HG03280 (cell line): ENCODE measurements around the gene CTSH.

Experiments
- ATAC-seq: cut with Tn5 transposase; IDR thresholded peaks from one replicate; pipeline ENCODE4 v1.9.1; 2021; ENCODE audit warnings: mild to moderate bottlenecking, moderate library complexity; ENCODE audit not compliant: unreplicated experiment

Gene CTSH, protein sequence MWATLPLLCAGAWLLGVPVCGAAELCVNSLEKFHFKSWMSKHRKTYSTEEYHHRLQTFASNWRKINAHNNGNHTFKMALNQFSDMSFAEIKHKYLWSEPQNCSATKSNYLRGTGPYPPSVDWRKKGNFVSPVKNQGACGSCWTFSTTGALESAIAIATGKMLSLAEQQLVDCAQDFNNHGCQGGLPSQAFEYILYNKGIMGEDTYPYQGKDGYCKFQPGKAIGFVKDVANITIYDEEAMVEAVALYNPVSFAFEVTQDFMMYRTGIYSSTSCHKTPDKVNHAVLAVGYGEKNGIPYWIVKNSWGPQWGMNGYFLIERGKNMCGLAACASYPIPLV

DNA sequence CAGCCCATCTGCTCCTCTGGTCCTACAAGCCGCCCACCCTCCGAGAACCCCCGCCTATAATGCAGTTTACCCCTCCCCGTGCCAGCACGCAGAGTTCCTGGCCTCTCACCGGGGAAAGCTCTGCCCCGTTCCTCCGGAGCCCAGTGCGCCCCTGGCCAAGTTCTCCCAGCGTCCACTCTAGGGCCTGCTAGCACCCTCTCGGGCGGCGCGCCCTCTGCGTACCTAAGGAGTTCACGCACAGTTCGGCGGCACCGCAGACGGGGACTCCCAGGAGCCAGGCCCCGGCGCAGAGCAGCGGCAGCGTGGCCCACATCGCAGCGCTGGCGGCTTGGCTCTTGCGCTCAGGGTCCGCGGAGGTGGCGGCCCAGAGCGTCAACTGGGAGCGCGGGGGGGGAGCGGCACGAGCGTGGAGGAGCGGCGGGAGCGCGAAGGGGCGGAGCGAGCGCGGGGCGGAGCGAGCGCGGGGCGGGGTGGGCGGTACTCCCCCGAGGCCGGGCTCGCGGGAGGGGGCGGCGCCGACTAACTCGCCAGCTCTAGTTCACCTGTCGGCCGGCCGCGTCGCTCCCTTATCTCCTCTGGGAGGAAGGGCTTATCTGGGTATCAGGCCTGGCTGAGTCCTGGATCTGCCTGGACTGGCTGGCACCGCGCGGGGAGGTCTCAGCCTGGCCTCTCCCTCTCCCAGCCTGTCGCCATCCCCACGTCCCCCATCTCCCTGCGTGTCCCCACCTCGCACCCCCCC lies at the start of gene CTSH:
Gene CTSH (minus strand): TSS at position 378 of the 739 bp plus-strand sequence. CDS start 65 bp downstream, at position 313.
- ATAC-seq: peak; percentile 74

DNA sequence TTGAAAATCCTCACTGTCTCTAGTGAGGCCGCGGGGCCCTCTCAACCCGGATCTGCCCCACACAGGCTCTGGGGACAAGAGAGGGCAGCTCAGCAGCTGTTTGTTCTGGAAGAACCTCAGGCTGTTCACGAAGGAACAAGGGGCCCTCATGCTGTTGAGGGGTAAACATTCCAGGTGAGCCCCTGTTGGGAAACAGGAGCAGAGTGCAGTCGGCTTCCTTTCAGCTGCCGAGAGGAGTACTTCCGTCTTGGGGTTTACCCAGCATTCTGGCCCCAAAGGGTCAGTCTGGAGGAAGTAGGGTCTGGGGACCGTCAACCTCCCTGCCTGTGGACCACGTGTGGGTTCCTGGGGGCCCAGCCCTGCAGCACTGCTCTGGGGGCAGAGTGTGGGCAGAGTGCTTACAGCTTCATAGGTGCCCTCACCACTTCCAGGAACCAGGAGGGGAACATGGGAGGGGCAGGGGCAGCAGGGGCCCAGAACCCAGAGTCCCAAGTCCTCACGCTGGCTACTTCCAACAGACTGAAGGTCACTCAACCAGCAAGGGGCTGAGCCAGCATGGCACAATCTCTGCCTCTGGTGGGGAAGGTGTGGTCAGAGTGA lies 49.2 kb upstream of the CTSH start:
- no peak for ATAC-seq

DNA sequence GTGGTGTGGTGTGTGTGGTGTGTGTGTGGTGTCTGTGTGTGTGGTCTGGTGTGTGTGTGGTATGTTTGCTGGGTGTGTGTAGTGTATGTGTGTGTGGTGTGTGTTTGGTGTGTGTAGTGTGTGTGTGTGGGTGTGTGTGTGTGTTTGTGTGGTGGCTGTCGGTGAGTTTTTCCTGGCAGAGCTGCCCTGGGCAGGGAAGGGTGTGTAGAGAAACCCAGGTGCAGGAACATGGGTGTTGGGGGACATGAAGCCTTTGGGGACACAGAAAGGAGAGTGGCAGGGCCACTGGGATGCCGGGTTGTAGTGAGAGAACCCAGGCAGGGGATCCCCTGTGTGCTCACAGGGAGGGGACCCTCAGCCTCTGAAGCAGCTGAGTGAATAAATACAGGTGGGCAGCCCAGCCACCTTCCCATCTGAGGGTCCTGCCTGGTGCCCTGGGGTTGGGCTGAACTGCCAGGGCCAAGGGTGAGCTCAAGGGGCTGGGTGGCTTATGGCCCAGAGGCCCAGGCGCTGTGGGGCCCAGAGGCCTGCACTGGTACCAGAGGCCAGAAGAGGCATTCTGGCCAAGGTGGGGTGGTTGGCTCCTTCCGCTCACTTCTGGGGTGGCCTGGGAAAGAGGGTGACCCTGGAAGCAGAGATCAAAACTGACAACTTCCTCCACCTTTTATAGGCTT lies 48.5 kb upstream of the CTSH start:
- ATAC-seq: no peak

DNA sequence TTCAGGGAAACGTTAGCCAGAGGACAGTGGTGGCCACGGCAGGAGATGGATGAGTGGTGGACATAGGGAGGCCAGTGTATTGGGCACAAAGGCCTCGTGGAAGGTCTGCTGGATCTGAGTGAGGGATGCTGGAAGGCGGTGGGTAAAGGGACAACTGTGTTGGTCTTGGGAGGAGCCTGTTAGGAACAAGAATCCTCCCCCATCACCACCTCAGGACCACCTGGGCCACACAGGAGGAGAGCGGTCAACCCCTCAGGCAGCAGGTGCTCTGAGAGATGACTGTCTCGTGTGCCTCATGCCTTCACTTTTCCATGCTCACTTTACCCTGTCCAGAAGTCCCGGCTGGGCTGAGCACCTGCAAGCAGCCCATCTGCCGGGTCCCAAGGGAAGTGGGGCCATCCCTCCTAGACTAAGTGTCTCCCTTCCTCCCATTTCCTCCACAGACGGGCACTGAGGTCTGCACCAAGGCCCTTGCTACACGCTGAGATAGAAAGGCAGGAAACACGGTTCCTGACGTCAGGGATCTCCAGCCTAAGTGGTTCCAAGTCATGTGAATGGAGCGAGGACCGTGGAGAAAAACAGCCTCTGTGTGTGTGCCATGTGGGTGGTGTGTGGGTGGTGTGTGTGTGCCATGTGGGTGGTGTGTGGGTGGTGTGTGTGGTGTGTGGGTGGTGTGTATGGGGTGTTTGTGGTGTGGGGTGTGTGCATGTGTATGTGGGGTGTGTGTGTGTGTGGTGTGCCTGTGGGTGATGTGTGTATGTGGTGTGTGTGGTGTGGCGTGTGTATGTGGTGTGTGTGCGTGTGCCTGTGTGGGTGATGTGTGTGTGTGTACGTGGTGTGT lies 47.8 kb upstream of the CTSH start:
- no peak for ATAC-seq

DNA sequence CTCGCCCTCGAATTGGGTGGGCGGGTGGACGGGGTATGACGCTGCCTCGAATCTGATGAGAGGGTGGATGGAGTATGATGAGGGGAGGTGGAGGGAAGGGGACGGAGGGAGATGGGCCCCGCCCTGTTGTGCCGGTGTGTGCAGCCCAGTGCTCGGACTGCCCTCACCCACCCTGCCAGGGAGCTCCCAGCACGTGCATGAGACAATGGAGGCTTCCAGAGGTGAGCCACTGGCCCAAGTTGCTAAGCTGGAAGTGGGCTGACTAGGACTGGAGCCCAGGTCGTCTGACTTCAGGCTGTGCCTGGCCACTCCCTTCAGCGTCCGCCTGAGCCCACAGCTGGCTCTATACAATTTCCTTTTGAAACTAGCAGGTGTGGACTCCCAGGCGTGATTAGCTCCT lies 47.0 kb upstream of the CTSH start:
- no peak for ATAC-seq

DNA sequence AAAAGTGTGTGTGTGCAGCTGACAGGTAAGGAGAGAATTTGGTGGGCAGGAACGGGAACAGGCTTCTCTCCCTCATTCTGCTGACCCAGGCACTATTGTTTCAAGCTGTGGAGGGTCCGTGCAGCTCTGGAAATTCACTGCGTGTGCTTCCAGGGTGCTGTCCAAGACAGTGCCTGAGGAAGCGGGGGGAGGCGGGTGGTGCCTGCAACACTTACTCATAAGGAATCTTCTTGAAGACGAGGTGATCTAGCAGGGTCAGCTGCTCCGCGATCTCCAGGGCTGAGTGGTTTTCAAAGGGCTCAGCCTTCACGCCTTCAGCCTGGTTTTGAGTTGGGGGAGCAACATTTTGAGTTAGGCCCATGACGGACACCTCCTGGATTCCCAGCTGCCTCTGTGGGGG lies 46.6 kb upstream of the CTSH start:
- no peak for ATAC-seq

DNA sequence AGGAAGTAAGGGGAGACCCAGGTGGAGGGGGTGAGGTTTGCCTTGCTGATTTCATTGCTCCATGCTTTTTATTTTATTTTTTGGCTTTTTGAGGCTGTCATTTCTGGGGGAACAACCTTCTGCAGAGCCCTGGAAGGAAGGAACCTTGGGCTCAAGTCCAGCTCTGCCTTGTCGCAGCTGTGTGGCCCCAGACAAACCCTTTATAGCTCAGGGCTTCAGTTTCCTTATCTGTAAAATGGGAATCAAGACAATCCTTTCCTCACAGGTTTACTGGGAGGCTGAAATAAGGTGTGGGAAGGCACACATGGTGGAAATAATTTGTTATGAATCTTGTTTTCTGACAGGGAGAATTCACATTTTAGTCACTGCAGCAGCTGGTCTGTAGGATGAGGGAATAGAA lies 45.4 kb upstream of the CTSH start:
- ATAC-seq: no peak

DNA sequence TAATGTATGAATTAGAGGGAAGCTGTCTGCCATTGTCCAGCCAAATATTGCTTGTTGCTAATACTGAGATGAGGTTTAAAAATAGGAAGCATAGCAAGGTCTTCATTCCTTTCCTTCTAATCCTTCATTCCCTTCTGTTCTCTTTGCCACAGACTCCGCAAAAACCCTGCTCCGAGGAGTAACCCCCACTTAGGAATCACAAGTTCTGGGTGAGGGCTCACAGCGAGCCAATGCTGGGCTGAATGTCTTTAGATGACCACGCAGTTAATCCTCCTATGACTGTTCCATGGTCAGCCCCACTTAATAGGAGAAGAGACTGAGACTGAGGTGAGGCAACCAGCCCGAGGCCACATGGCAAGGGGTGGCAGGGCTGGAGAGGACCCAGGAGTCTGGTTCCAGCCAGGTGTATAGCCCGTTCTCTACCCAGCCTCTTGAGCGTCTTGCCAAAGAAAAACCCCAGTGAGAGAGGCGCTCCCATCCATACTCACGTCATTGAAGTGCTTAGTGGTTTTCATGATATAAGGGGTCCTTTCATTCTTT lies 44.9 kb upstream of the CTSH start:
- no peak for ATAC-seq

DNA sequence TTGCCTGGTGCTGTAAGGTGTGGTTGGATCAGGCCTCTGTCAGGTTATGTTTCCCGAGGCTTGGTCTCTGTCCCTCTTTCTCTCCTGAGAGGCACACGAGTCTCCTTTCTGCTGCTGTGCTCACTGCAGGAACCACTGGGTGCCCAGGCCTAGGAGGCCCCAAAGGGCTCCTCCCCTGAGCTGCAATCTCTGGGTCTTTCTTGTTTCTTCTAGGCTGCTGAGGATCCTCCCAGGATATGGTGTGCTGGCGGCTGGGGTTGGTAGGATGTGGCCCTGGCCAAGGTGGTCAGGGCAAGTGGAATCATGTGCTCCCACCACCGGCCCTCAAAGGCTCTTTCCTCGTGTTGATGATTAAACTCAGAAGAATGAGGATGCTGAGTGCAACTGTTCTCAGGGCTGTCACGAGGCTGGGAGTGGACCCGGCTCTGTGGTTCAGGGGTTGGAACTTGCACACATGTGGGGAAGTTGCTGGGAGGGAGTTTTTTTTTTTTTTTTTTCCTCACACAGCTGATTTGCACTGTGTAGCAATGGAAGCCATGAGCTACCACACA lies 43.6 kb upstream of the CTSH start:
- no peak for ATAC-seq

DNA sequence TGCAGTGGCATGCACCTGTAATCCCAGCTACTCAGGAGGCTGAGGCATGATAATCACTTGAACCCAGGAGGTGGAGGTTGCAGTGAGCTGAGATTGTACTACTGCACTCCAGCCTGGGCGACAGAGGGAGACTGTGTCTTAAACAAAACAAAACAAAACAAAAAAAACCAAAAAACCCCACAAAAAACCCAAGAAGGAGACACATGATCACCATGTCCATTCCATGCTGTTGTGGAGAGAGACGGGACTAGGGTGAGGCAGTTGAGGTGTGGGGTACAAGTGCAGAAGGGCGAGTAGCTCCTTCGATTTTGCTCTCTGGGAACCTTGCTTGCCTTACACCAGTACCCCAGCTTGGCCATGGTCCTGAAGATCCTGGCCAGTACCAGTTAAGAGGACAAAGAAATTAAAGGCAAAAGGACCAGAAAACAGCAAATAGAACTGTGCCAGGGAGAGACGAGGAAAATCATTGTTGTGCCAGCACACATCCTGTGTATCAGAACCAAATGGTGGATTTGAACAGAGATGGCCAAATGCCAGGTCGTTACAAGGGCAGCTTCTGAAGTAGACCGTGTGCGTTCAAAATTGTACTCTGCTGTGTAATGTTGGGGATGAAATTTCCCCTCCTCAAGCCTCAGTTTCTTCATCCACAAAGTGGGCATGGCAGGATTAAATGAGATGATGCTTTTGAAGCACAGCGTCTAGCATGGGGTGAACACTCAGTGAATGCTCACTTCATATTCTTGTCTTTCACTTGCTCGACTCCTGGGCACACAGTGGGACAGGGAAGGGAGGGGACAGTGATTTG lies 42.9 kb upstream of the CTSH start:
- no peak for ATAC-seq

DNA sequence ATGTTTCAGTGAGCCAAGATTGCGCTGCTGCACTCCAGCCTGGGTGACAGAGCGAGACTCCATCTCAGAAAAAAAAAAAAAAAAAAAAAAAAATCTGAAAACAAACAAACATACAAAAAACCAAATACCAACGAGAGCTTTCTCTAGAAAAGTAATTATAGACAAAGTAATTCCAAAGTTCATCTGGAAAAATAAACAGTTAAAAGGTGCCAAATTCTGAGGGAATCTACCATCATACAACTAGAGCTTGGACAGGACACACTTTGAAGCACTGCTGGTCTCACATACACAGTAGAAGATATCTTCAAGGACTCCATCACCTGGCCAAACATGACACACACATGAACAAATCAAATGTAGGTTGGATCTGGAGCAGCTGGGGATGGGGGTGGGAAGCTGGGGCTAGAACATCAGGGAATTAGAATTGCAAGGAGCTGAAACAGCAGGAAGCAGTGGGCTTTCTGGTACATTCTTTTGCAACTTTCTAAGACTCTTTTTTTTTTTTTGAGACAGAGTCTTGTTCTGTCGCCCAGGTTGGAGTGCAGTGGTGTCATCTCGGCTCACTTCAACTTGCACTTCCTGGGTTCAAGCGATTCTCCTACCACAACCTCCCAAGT lies 41.1 kb upstream of the CTSH start:
- no peak for ATAC-seq

DNA sequence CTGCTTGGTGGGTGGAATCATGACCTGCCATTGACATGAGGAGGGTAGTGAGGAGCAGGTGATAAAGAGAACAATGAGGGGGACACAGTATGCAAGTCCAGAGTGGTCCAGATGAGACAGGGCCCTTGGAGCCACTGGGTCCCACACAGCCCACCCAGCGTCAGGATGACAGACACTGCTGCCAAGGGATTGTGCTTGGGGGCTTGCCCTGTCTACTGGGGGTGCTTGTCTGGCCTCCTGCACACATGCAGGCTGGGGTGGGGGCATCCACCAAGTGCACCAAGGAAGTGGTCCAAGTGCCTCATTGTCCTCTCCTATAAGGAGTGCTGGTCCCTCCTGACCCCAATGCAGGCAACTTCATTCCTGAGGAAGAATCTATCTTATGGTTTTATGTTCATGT lies 39.2 kb upstream of the CTSH start:
- no peak for ATAC-seq

DNA sequence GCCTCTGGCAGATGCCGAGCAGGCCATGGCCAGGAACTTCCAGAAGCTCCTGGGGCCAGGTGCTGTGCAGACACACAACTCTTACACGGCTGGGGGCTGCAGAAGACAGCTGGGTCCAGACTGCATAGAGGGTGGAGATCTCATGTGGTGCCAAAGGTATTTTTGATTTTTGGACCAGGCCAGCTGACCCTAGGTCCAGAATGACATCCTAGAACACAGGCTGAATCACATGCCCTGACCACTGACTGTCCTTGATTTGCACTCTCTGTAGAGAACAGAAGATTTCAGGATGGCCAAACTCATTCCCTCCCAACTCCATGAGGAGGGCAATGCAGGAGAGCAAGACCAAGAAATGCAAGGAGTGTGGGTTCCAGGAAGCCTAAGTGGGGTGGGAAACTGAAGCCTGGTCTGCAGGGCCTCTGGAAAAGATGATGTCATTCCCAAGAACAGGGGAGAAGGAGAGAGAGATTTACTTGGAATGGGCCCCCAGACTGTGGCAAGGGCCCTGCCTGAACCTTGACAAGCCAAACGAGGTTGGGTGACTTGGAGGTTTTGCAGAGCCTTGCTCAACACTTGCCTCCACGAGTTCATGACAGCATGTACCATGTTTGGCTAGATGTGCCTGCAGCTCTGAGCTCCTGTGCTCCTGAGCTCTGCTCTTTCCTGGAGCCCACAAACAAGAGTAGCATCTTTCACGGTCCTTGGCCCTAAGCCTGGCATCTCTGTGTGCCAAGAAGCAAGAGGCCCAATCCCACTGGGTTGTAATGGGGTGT lies 38.5 kb upstream of the CTSH start:
- ATAC-seq: no peak

DNA sequence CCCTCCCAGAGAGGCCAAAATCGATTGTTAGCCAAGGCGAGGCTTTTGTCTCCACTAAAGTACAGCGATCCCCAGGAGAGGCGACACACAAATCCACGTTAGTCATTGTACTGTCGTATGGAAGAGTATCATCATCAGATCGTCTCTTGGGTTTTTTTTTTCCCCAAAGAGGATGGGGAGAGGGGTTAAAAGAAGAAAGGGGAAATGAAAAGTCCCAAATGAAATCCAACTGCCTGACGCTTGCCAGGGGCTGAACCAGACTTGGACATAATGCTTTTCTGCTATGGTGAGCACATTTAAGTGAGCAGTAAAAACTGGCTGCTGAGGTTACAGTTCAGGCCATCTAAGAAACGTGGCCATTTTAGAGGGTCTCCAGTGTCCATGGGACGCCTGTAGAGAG lies 37.9 kb upstream of the CTSH start:
- ATAC-seq: no peak

DNA sequence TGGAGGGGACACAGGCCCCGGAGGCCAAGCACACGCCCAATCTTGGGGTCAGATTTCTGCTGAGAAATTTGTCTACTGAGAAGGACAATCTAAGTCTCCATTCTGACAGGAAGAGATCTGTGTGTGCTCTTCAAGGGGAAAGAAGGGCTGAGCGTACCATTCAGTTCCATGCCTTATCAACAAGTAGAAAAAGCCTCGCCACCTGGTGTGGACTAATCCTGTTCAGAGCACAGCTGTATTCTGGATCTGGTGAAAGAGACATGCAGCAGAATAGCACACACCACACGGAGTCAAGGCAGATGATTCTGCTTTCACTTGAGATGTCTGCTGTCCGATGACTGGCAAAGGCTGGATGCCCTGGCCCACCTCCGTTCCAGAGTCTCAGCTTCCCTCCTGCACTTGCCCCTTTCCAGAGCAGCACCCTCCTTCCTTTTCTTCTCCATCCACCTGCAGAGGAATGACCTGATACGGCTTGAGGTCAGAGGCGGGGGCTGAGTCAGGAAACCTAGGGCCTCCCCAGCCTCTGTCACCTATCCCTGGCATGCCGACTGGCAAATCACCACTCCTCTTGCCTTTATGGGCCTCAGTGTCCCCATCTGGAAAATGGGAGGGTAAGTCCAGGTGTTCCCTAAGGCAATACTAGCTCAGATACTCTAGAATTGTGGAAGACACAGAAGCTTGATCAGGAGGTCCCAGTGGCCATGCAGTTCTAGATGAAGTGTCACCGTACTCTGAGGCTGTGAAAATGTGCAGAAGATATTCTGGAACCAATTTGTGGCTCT lies 36.9 kb upstream of the CTSH start:
- ATAC-seq: no peak

DNA sequence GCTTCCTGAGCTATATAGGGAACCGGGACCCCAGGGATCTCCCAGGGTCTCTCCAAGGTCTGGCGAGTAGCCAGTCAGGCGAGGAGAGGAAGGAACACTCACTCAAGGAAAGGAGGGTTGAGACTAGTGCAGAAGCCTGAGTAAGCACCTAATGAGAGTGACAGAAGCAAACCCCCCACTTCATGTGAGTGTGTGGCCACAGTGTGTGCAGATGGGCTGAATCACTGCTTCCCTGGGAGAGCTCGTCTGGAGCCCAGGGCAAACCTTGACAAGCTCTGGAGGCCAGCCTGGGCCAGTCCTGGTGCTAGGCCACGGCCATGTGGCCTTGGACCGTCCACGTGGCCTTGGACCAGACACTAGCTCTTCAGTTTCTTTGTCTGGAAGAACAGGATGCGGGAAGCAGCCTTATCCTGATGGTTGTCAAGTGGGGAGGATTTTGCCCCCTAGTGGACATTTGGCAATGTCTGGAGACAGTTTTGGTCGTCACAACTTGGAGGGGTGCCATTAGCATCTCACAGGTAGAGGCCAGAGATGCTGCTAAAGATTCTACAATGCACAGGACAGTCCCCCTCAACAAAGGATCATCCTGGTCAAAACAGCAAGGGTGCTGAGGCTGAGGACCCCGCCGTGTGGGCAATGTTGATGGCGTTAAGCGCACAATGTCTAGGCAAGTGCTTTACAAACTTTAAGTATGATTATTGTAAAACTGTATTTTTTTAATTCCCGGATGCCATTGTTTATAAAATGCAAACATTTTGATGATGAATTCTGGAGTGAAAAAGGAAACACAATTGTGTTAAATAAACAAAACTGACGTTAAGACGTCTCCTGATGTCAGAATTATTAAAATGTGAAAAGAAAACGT lies 34.8 kb upstream of the CTSH start:
- ATAC-seq: no peak
